AG10803 (cell line): Measurements from ENCODE around the gene S100PBP.
A peak's percentile ranks its signal among the peaks of the same experiment; 100 is the strongest.
"Not testable (repeated sequence)": the region's sequence is repeated elsewhere in the genome, so short reads cannot be mapped to it uniquely, and the experiment has no call there.

Experiments
- DNase-seq: peaks from one replicate; pipeline ENCODE4 v3.0.0; 2010; ENCODE audit warnings: low read depth
- H3K4me3 ChIP-seq: 2 replicates; pipeline ENCODE4 v1.5.1; 2011; ENCODE audit warnings: mild to moderate bottlenecking, low read length, control low read depth
- CTCF ChIP-seq: conservative IDR thresholded peaks from 2 replicates; pipeline ENCODE4 v1.5.1; 2011; ENCODE audit warnings: mild to moderate bottlenecking, low read length, control low read depth, inconsistent platforms

S100PBP gene

DNA sequence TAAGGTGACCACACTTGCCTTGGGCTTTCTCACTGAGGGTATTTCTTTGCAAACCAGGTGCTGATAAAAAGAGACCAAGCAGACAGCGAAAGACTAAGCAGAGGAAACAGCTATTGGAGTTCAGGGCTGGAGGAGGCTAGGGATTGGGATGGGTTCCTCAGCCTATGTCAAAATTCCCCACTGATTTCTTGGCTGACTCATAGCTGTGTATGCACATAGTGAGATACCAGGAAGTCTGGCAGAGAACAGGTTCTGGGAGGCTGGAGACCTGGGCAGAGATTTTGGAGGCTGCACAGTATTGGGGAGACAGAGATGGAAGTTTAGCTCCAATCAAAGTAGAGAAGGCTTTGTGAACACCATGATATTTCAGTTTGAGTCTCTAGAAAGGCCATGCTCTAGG is 25.6 kb upstream of the S100PBP start:
- H3K4me3 ChIP-seq, result no peak overlapping the region
- TF ChIP-seq CTCF, result no peak
- DNase-seq, result peak; percentile 32

- peak; percentile 66 for DNase-seq
- not testable (repeated sequence) for H3K4me3 ChIP-seq
Observed at GRCh38 chr1:32795763-32796162, 21.7 kb upstream of the S100PBP start.

GRCh38 chr1:32797456-32797855 is 20.0 kb upstream of the S100PBP start:
- TF ChIP-seq CTCF, result no peak
- H3K4me3 ChIP-seq, result no peak overlapping the region
- no peak for DNase-seq

- DNase-seq, result no peak
- no peak for TF ChIP-seq CTCF
- no peak overlapping the region for H3K4me3 ChIP-seq
Observed at GRCh38 chr1:32798191-32798590, 19.3 kb upstream of the S100PBP start.

DNA sequence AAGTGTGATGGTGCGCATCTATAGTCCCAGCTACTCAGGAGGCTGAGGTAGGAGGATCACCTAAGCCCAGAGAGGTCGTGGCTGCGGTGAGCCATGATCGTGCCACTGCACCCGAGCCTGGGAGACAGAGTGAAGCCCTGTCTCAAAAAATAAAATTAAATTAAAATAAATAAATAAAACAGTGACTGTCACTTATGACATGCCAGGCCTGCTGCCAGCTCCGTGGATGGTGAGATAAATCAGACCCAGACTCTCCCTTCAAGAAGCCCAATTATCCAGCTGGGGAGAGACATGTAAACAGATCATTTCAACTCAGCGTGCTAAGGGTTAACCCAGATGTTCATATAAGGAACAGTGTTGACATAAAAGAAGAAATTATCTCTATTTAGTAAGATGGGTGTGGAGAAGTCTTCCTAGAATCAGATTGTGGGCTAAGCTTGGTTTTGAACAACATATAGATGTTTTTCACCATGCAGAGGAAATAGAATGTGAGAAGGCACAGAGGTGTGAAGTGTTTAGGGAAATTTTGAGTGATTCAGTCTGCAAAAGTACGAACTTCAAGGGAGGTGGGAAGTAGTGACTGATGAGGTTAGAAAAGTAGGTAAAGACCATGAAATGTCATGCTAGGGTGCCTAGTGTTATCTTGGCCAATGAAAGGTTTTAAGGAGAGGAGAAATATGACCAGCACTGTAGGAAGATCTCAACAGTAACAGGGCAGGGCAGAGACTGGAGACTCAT is 18.6 kb upstream of the S100PBP start:
- TF ChIP-seq CTCF, result no peak
- no peak overlapping the region for H3K4me3 ChIP-seq
- no peak for DNase-seq

DNA sequence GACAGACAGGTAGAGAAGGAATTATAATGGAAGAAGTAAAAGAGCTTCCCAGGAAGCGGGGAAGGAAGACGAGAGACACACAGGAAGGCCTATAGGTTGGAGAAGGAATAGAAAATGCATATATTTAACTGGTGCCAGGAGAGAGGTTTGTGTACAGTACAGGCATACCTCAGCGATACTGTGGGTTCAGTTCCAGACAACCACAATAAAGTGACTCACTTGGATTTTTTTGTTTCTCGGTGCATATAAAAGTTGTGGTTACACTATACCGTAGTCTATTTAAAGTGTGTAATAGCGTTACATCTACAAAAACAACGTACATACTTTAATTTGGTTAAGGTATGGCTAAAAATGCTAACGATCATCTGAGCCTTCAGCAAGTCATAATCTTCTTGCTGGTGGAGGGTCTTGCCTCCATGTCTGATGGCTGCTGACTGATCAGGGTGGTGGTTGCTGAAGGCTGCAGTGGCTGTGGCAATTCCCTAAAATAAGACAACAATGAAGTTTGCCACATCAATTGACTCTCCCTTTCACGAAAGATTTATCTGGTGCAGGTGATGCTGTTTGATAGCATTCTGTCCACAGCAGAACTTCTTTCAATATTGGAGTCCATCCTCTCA is 16.2 kb upstream of the S100PBP start:
- H3K4me3 ChIP-seq, result no peak overlapping the region
- peak; percentile 22 for DNase-seq
- TF ChIP-seq CTCF, result no peak

DNA sequence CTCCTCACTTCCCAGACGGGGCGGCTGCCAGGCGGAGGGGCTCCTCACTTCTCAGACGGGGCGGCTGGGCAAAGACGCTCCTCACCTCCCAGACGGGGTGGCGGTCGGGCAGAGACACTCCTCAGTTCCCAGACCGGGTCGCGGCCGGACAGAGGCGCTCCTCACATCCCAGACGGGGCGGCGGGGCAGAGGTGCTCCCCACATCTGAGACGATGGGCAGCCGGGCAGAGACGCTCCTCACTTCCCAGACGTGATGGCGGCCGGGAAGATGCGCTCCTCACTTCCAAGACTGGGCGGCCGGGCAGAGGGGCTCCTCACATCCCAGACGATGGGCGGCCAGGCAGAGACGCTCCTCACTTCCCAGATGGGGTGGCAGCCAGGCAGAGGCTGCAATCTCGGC is 13.0 kb upstream of the S100PBP start:
- not testable (repeated sequence) for DNase-seq, H3K4me3 ChIP-seq

GRCh38 chr1:32806290-32806689 is 11.2 kb upstream of the S100PBP start:
- H3K4me3 ChIP-seq, result no peak overlapping the region
- no peak for DNase-seq
- no peak for TF ChIP-seq CTCF
